GM19035 (cell line): ENCODE measurements around the gene TTC27.
A peak's percentile ranks its signal among the peaks of the same experiment; 100 is the strongest.

ENCODE experiments used
- ATAC-seq: cut with Tn5 transposase; IDR thresholded peaks from one replicate; pipeline ENCODE4 v1.9.1; 2021; ENCODE audit not compliant: unreplicated experiment

Gene TTC27

DNA sequence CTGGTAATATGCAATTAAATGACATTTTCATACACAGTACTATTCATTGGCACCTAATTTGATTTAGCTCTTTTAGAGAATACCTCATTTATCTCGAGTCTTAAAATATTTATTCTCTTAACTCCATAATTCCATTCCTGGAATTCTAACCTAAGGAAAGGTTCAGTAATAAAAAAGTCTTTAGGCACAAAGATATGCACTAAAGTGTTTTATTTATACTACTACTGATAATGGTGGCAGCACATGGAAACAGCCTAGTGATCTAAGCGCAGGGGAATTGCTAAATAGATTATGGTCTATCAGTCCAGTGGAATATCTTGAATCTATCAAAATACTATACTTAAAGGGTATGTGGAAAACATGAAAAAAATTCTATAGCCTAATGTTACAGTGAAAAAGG lies 176.4 kb downstream of the TTC27 start:
- no peak for ATAC-seq

DNA sequence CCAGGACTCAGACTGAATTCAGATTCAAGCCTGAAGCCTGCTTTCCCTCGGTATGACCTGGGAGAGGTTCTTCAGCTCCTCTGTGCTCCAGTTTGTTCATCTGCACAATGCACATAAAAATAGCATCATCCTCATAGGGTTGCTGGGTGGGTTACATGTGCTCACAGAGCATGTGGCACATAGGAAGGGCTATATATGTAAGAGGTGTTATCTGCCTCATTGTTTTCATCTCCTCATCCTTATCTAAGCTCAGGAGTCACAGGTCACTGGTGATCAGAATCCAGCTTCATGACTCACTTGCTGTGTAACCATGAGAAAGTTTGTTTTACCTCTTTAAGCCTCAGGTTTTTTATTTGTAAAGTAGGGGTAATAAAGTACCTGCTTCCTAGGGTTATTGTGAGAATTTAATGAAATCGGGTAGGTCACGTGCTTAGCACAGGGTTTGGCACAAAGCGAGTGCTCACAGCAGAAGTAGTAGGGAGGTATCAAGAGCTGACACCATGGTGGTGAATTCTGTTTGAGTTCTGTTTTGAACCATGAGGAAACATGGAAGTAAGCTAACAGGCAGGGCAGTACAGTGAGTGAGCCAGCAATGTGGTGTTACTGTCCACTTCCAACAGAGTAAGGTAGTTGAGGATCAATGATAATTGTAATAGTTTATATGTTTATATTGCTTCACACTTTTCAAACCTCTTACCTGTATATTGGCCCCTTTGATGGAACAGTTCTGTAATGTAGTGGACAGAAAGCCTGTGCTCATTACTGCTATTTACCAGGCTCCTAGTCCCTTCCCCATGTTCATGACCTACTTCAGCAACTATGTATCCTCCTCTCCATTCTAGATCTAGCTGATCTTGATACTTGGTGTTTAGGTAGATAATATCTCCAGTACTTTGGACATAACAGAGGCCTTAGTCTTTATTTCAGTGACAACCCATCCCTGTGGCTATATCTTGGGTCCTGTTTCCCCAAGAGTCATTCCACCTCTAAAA lies 177.6 kb downstream of the TTC27 start:
- ATAC-seq: no peak

DNA sequence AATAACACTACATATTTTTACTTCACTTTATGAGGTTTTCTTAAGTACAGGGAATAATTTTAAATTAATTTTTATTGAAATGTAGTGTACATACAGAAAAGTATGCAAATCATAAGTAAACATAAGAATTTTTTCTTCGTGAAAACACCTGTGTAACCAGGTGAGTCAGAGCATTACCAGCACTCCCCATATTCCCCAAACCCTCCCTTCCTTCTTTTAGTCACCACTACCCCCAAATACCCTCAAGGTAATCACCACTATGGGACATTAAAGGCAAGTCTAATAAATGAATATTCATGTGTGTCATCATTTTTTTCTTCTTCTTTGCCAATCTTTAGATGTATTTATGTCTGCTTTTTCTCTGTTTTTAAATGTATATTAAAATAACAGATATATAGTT lies 179.0 kb downstream of the TTC27 start:
- ATAC-seq: no peak

DNA sequence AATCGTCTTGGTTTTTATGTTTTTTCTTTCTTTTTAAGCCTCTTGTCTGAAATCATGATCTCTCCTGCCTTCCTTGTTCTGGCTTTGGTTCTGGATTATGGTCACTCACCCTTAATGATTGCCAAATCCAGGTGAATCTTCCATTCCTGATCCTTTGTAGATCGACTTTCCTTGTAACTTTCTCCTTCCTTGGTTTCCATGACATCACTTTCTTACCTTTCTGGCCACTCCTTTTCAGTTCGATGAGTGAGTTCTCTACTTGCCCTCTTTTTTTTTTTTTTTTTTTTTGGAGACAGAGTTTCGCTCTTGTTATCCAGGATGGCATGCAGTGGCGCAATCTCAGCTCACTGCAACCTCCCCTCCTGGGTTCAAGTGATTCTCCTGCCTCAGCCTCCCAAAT lies 179.8 kb downstream of the TTC27 start:
- ATAC-seq: no peak

DNA sequence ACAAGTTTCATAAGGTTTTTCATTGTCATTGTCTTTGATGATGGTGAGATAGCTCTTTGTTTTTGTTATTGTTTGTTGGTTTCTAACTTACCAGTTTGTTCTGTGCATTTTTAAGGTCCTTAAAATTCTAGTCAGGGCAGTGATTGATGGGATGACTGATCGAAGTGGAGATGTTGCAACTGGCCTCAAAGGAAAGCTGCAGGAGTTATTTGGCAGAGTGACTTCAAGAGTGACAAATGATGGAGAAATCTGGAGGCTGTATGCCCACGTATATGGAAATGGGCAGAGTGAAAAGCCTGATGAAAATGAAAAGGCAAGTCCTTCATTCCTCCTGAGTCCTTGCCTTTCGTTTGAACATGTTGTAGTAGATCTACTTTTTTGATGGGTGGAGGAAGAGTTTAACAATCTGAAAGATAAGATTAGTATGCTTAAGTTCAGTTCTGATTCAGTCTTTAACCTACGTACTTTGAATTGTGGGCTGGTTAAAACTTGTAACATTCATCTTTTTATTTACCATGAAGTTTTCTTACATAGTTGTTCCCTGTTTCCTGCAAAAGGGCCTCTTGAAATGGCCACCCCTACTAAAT lies 183.2 kb downstream of the TTC27 start:
- no peak for ATAC-seq

DNA sequence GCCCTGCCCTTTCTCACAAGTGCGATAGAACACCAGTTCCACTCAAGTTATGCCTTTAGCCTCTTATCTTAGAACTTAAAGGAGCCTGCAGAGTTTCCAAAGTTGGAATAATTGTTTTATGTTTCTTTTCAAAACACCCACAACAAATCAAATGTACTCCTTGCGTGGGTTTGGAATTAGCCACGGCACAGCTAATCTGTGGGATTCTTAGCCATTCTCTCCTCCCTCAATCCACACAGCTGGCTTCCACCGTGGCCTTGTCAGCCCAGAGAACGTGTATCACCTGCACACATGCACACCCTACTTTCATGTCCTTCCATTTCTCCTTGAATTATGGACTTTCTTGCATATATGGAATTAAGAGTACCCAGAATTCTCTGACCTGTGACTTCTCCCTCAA lies 183.8 kb downstream of the TTC27 start:
- ATAC-seq: no peak

DNA sequence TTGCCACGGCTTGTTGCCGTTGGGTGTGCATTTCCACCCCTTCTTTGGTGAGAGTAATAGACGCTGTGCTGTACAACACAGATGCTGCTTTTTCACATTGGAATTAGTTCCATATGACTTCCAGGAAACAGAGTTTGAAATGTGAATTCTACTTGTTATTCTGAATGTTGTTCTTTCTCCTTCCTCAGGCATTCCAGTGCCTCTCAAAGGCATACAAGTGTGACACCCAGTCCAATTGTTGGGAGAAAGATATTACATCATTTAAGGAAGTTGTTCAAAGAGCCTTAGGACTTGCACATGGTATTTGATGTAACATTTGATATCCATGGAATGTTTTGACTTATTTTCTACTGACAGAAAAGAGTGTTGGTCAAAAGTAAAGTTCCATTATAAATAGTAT lies 184.5 kb downstream of the TTC27 start:
- ATAC-seq: no peak

DNA sequence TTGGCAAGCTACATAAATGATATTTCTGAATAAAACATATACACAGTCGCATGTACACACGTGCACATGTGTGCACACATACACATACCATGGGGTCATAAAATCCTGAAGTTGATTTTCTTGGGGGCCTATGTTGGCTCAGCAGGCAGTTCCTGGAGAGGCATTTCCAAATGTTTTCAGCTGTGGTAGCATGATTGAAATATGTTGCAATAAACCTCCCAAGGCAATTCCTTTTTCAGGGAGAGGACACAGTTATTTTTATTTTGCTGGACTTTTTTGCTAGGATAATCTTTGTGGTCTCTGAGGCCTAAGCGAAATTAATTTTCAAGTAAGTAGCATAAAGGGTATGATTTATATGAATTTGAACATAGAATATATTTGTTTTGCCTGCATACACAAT lies 192.2 kb downstream of the TTC27 start:
- no peak for ATAC-seq

DNA sequence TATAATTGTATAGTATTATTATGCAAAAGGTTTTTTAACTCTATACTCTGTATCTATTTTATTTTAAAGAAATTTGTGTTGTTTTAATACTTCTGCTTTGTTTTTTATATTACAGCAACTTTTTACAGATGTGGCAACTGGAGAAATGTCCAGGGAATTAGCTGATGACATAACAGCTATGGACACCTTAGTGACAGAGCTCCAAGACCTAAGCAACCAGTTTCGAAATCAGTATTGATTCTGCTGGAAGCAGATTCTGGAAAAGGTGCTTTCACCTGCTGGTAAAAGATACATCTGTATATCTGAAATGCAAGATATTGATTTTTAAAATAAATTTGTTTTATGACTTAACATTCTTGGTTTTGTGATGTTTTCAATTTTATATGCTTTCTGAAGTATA lies 192.9 kb downstream of the TTC27 start:
- ATAC-seq: no peak

DNA sequence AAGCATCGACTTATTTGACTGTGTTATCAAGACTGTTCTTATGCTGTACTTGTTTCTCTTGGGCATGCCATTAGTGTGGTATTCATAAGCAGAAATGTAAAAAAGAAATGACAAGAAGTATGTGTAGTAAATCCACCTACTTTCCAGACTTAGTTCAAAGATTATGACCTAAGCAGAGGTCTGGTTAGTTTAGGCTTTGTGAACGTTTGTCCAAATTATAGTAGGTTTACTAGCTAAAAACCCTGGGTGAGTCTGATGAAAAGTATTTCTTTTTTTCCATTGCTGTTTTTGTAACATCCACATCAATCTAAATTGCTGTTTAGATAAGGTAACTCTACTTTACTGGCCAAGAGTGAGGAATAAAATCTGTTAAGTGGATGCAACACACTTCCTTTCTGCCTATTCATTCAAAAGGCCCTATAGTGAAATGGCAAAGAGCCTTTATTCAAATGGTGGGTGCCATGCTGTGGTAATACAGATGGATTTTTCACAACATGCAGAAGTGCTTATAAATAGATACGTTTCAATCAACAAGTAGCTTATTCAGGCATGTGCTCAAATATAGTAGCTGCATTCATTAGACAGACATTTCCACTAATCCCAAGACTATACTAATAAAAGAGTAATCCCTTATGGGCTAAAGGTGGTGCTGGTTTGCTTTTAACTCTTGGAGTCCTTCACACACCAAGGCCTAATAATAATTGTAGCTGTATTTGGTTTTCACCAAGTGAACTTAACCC lies 196.4 kb downstream of the TTC27 start:
- no peak for ATAC-seq

DNA sequence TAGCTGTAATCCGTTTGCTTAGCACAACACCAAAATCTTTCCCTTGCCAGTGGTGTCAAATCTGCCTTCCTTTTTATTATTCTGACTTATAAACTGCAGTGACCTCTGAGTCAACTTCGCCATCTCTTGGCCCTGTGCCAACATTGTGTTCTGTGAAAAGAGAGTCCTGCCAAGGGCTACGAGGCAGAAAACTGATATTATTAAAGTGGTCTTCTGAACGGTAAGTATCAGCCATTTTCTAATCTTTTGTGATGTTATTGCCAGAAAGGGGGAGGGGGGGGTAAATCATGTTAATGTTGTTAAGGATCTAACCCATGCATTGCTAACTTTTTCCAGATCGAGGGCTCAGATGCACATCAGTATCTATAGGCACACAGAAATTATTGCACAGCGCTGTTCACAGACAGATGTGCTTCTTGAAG lies 197.5 kb downstream of the TTC27 start:
- ATAC-seq: no peak

DNA sequence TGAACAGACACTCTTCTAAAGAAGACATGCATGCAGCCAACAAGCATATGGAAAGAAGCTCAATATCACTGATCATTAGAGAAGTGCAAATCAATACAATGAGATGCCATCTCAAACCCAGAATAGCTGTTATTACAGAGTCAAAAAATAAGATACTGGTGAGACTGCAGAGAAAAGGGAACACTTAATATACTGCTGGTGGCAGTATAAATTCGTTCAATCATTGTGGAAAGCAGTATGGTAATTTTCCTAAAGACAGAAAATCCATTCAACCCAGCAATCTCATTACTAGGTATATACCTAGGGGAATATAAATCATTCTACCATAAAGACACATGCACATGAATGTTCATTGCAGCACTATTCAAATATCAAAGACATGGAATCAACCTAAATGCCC lies 202.3 kb downstream of the TTC27 start:
- ATAC-seq: no peak

DNA sequence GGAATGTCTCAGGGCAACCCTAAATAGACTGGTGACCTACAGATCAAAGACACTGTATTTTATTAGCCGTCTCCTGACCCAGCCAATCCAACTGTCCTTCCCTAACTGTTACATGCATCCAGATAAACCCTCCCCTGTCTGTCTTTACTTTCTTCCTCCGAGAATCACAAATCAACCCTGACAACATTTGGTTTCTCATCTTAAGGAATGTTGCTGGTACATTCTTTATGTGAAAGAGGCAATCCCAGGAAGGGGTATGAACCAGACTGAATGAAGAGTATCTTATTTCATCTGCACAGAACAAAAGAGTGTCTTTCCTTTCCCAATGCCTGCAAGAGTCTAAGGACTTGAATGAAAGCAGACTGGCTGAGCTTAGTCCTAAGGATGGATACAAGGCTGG lies 205.0 kb downstream of the TTC27 start:
- ATAC-seq: no peak

DNA sequence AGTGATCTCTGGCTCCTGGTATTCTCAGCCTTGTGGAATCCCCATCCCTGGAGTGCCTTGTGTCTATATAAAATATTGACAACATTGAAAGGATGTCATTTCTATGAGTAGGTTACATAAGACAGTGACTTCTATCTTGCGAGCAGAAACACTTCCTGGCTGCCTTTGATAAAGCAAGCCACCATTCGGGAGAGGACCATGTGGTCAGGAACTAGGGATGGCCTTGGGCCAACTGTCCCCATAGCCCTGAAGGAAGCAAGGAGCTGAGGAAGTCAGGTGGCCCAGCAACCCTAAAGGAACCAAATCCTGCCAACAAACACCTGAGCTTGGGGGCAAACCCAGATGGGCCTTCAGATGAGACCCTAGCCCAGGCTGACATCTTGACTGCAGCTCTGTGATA lies 205.9 kb downstream of the TTC27 start:
- ATAC-seq: no peak

DNA sequence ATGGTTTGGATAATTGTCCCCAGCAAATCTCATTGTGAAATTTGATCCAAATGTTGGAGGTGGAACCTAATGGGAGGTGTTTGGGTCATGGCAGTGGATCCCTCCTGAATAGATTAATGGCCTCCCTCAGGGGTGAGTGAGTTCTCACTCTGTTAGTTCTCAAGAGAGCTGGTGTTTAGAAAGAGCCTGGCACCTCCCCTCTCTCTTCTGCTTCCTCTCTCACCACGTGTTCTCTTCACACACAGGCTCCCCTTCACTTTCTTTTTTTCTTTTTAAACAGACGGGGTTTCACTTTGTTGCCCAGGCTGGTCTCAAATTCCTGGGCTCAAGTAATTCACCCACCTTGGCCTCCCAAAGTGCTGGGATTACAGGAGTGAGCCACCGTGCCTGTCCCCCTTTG lies 207.3 kb downstream of the TTC27 start:
- ATAC-seq: peak; percentile 49

DNA sequence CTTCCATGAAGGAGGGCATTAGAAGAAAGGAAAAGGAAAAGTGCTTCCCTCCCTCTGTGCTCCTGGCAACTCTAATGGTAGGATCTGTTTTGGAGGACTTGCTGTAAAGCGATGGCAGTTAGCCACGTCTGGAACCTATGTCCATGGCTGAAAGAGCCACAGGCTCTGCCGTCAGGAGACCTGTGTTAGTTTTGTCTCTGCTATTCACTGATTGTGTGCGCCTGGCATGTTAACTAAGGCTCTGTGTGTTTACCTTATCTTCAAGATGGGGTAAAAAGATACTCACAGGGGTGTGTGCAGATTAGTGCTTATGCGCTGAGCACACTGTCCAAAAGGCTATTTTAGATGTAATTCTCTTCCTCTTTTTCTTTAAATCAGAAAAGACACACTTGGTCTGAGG lies 209.1 kb downstream of the TTC27 start:
- no peak for ATAC-seq

DNA sequence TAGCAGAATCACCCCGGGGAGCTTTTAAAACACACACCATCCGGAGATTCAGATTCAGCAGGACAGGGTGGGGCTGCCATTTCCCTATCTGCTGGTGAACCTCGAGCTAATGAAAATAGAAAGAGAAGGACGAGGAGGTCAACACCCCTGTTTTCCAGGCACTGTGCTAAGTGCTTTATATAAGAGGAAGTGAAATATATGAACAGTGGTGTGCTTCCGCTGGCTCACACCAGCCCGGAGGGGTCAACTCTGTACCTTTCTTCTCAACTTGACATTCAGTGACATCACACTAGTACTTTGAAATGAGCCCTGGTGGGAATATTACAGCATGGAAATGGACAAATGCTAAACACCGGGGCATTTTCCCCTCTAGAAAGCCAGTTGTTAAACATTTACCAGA lies 210.6 kb downstream of the TTC27 start:
- peak; percentile 78 for ATAC-seq

DNA sequence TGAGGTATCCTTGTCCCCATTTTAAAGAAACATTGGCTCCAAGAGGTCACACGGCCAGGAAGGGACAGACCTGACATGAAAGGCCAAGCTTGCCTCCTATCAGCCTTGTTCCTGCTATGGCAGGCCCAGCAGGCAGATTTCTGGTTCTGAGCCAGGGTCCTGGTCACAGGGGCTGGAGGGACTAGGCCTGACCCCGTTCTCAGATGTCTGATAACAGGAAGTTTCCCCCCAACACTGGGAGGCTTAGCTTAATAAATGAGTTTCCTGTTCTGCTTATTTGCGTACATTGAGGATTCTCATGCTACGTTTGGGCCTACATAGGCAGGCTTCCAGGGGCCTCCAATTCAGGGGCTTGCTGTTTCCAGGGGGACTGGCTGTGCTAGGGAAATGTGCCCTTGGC lies 211.1 kb downstream of the TTC27 start:
- no peak for ATAC-seq

DNA sequence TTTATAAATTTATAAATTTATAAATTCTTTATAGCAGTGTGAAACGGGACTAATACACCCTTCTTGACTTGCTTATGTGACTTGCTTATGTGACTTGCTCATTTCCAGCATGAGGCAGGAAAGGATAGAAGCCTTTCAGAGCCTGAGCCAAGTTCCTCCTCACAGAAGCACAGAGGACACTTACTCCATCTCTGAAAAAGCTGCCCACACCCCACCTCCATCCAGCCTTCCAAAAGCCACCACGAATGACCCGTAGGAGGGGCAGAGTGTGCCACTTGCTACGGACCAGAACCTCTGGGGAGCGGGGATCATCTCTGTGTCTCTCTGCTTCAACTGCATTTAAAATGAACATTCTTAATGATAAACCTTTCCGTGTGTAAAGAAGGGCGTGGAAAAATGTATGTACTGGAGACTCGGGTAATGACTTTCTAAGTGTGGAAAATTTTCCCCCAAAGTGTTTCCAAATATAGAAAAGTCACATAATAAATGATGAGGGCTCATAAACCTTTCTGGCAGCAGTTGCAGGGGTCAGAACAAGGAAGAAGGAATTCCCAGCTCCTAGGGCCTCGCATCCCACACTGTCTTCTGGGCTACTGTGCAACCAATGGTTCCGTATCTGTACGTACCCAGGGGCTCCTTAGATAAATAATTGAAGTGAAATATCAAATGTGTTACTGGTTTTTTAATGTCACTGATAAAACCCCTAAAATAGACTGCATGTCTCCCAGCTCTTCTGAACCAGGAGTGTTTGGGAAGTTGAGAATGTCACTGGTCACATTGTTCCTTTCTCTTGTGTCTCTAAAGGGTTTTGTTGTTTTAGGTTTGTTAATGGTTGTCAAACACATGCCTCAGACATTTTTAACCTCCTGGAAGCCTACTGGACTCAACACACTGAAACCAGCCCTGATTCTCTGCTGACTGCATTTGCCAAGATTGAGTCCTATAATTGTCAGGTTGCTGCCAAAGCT lies 214.4 kb downstream of the TTC27 start:
- ATAC-seq: no peak

DNA sequence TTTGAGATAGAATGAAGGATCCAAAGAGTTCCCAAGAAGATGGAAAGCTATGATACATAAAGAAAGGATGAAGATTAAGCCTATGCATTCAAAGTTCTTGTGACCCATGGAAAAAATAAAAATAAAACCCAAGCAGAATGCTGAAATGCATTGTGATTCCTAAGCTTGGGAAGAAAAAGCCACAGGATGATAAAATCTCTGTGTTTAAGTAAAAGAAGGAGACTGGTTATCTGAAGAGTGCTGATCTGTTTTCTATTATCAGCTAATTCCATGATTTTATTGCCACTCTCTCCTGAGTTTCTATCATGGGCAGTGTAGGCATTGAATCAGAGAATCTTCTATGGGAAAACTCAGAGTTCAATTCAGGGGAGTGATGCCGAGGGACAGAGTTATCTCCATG lies 215.8 kb downstream of the TTC27 start:
- ATAC-seq: no peak

DNA sequence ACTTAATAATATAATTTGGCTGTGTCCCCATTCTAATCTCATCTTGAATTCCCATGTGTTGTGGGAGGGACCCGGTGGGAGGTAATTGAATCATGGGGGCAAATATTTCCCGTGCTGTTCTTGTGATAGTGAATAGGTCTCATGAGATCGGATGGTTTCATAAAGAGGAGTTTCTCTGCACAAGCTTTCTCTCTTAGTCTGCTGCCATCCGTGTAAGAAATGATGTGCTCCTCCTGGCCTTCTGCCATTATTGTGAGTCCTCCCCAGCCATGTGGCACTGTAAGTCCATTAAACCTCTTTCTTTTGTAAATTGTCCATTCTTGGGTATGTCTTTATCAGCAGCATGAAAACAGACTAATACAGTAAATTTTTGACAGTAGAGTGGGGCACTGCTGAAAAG lies 216.4 kb downstream of the TTC27 start:
- no peak for ATAC-seq
